Activated CD4-positive, alpha-beta memory T cell treated with anti-CD3 and anti-CD28 coated beads for 36 hours (primary cell): Measurements from ENCODE around the gene DLX3. TPM values are rescaled to one million over a fixed set of nuclear protein-coding genes. Genes with fewer than 3 reads are reported as not detected.

Experiments
- CTCF ChIA-PET: fragments of 350-600 bp; sonication (Branson Sonifier 250); formaldehyde crosslinking; loops from one replicate; lab custom pipeline; 2021; ENCODE audit warnings: antibody characterized with exemption, inconsistent platforms; lab: Charles Lee
- POLR2A ChIA-PET: fragments of 350-600 bp; sonication (Branson Sonifier 250); formaldehyde crosslinking; loops from one replicate; lab custom pipeline; 2021; ENCODE audit warnings: antibody characterized with exemption; lab: Charles Lee
- DNase-seq: peaks from one replicate; pipeline ENCODE4 v3.0.0-alpha.2; 2020
- H3K27ac Mint-ChIP-seq: one replicate; pipeline ENCODE4 v1.8.0; 2021; ENCODE audit warnings: mixed read lengths
- H3K27me3 Mint-ChIP-seq: one replicate; pipeline ENCODE4 v1.8.0; 2021; ENCODE audit warnings: mixed read lengths
- H3K36me3 Mint-ChIP-seq: one replicate; pipeline ENCODE4 v1.8.0; 2021; ENCODE audit warnings: mixed read lengths
- H3K4me1 Mint-ChIP-seq: one replicate; pipeline ENCODE4 v1.8.0; 2021; ENCODE audit warnings: low read depth, mixed read lengths
- H3K4me3 Mint-ChIP-seq: one replicate; pipeline ENCODE4 v1.8.0; 2021; ENCODE audit warnings: mild to moderate bottlenecking, mixed read lengths
- H3K9me3 Mint-ChIP-seq: one replicate; pipeline ENCODE4 v1.8.0; 2021; ENCODE audit warnings: mixed read lengths
- intact Hi-C: fragments of 100-400 bp; cut with micrococcal nuclease; formaldehyde crosslinking; loops from one replicate; pipeline ENCODE4 v1.15.1; 2023
- total RNA-seq, 2 experiments: library from RNA; stranded (reverse); gene quantifications; one replicate each; pipeline ENCODE4 v1.2.3, GENCODE V29; 2021

Gene DLX3
- total RNA-seq, 2 experiments from 2014 or later, result not detected

DNA sequence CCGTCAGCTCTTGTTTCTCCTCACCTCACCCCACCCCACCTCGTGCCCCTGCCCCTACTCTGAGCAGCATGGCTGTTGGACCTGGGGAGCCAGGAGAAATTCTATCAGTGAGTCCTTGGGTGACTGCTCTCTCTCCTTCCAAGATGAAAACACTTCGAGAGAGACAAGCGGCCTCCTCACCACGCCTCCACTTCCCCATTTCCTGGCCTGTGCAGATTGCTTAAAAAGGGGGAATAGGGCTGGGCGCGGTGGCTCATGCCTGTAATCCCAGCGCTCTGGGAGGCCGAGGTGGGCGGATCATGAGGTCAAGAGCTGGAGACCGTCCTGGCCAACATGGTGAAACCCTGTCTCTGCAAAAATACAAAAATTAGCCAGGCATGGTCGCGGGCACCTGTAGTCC is 16.5 kb downstream of the DLX3 start:
- ChIA-PET CTCF (interaction anchor here (8.1 kb wide), 1 partner anchor 19 kb away, joined by 61 read pairs; no protein-coding TSS in a partner anchor), POLR2A (no interaction called here)
- H3K9me3 Mint-ChIP-seq, result no peaks in the 10 kb centered on the region
- no peak for DNase-seq
- H3K27ac Mint-ChIP-seq, result no peak overlapping the region
- no peaks in the 10 kb centered on the region for H3K4me1 Mint-ChIP-seq
- H3K4me3 Mint-ChIP-seq, result no peak overlapping the region
- intact Hi-C loops, result no loop called here
- peaks cover 41% of the 10 kb centered on the region for H3K27me3 Mint-ChIP-seq
- no peaks in the 10 kb centered on the region for H3K36me3 Mint-ChIP-seq

DNA sequence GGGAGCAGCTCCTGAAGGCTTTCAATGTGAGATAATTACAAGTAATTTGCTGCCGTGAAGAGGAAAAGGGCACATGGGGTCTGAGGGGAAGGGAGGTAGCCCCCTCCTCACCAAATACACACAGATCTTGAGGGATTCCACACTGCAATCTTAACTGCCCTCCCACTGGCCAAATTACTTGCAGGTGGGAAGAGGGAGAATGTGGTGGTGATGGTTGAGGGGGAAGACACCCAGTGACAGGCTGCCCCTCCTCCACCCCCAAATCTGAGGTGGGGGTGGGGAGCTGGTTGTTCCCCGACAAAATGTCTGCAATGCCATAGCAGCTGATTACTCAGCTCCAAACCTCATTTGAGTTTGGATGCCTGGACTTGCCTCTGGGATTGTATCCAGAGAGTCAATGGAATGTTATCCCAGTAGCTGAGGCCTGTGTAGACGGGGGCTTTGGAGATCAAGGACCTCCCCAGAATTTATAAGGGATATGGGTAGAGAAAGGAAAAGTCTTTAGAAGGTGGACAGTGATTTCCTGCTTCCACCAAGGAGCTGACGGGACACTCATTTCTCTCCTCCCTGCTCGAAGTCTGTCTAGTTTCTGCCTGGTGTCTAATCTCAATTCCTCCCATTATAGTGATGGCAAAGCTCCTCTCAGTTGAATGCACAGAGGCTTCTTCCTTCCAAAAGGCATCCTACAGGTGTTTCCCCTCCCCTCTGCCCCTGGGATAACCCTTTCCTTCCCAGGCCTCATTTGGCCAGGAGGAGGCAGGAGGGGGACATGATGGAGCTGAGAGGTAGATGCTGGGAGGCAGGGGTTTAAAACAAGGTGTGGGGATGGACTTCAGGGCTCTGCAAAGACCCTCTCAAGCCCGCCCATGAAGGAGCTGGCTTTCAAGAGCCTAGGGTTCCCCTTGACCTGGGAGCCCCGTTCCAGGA is 17.3 kb downstream of the DLX3 start:
- H3K27me3 Mint-ChIP-seq, result peaks cover 49% of the 10 kb centered on the region
- intact Hi-C loops, result no loop called here
- no peak overlapping the region for H3K4me3 Mint-ChIP-seq

DNA sequence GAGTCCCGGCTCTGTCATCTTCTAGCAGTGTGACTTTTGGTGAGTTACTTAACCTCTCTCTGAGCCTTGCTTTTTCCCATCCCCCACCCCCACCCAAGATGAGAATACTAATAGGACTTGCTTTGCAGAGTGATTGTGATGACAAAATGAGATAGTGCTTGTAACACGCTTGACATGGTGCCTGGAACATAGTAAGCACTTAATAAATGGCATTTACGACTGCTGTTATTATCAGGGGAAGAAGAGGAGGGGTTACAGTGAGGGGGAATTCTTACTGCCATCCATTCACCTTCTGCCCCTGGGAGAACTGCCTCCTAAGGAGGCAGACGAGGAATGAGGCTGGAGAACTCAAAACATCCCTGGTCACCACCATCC is 18.2 kb downstream of the DLX3 start:
- DNase-seq, result no peak
- peaks cover 56% of the 10 kb centered on the region for H3K27me3 Mint-ChIP-seq
- no peak overlapping the region for H3K27ac Mint-ChIP-seq
- POLR2A ChIA-PET, result no interaction called here
- no peaks in the 10 kb centered on the region for H3K36me3 Mint-ChIP-seq
- H3K9me3 Mint-ChIP-seq, result no peaks in the 10 kb centered on the region
- CTCF ChIA-PET, result interaction anchor here (1.1 to 8.1 kb wide), 3 partner anchors 21 to 420 kb away, joined by 3 to 61 read pairs (median 5); no protein-coding TSS in a partner anchor
- H3K4me3 Mint-ChIP-seq, result no peak overlapping the region
- H3K4me1 Mint-ChIP-seq, result peaks cover 2% of the 10 kb centered on the region
- intact Hi-C loops, result no loop called here

More for the DNA sequence above, 17.3 kb downstream of the DLX3 start:
- no peak for DNase-seq
- CTCF ChIA-PET, result interaction anchor here (1.1 to 8.1 kb wide), 3 partner anchors 20 to 421 kb away, joined by 3 to 61 read pairs (median 5); no protein-coding TSS in a partner anchor
- H3K4me1 Mint-ChIP-seq, result no peaks in the 10 kb centered on the region
- no peak overlapping the region for H3K27ac Mint-ChIP-seq
- POLR2A ChIA-PET, result no interaction called here
- H3K36me3 Mint-ChIP-seq, result no peaks in the 10 kb centered on the region
- no peaks in the 10 kb centered on the region for H3K9me3 Mint-ChIP-seq

GRCh38 chr17:49976163-49976827 is 18.7 kb downstream of the DLX3 start:
- H3K9me3 Mint-ChIP-seq, result no peaks in the 10 kb centered on the region
- no peak for DNase-seq
- no peaks in the 10 kb centered on the region for H3K36me3 Mint-ChIP-seq
- H3K27ac Mint-ChIP-seq, result no peak overlapping the region
- POLR2A ChIA-PET, result no interaction called here
- H3K27me3 Mint-ChIP-seq, result peaks cover 61% of the 10 kb centered on the region
- no peak overlapping the region for H3K4me3 Mint-ChIP-seq
- H3K4me1 Mint-ChIP-seq, result peaks cover 8% of the 10 kb centered on the region
- CTCF ChIA-PET, result interaction anchor here (1.1 to 8.1 kb wide), 4 partner anchors 21 to 420 kb away, joined by 3 to 61 read pairs (median 24); no protein-coding TSS in a partner anchor
- intact Hi-C loops, result no loop called here

GRCh38 chr17:49975531-49975930 is 19.5 kb downstream of the DLX3 start:
- no peak overlapping the region for H3K4me3 Mint-ChIP-seq
- no peak for DNase-seq
- peaks cover 69% of the 10 kb centered on the region for H3K27me3 Mint-ChIP-seq
- peaks cover 9% of the 10 kb centered on the region for H3K4me1 Mint-ChIP-seq
- ChIA-PET CTCF (interaction anchor here (7.0 to 8.1 kb wide), 2 partner anchors 22 to 23 kb away, joined by 44 to 61 read pairs; no protein-coding TSS in a partner anchor), POLR2A (no interaction called here)
- no peaks in the 10 kb centered on the region for H3K9me3 Mint-ChIP-seq
- H3K27ac Mint-ChIP-seq, result no peak overlapping the region
- intact Hi-C loops, result no loop called here
- no peaks in the 10 kb centered on the region for H3K36me3 Mint-ChIP-seq

- Mint-ChIP-seq H3K4me1 (peaks cover 13% of the 10 kb centered on the region), H3K27me3 (peaks cover 68% of the 10 kb centered on the region), H3K9me3 (no peaks in the 10 kb centered on the region), H3K27ac (no peak overlapping the region), H3K4me3 (no peak overlapping the region), H3K36me3 (no peaks in the 10 kb centered on the region)
- DNase-seq, result no peak
- intact Hi-C loops, result no loop called here
- ChIA-PET CTCF (interaction anchor here (0.6 to 8.1 kb wide), 8 partner anchors 21 to 477 kb away, joined by 3 to 61 read pairs (median 3); no protein-coding TSS in a partner anchor), POLR2A (no interaction called here)
Measured at GRCh38 chr17:49973271-49973615, 21.8 kb downstream of the DLX3 start.

GRCh38 chr17:49972486-49973270 is 22.3 kb downstream of the DLX3 start:
- intact Hi-C loops, result no loop called here
- no peaks in the 10 kb centered on the region for H3K9me3 Mint-ChIP-seq
- POLR2A ChIA-PET, result no interaction called here
- H3K4me1 Mint-ChIP-seq, result peaks cover 15% of the 10 kb centered on the region
- no peak for DNase-seq
- H3K27ac Mint-ChIP-seq, result no peak overlapping the region
- peaks cover 69% of the 10 kb centered on the region for H3K27me3 Mint-ChIP-seq
- no peak overlapping the region for H3K4me3 Mint-ChIP-seq
- CTCF ChIA-PET, result interaction anchor here (0.6 to 8.1 kb wide), 8 partner anchors 20 to 415 kb away, joined by 3 to 61 read pairs (median 3); no protein-coding TSS in a partner anchor
- H3K36me3 Mint-ChIP-seq, result no peaks in the 10 kb centered on the region

DNA sequence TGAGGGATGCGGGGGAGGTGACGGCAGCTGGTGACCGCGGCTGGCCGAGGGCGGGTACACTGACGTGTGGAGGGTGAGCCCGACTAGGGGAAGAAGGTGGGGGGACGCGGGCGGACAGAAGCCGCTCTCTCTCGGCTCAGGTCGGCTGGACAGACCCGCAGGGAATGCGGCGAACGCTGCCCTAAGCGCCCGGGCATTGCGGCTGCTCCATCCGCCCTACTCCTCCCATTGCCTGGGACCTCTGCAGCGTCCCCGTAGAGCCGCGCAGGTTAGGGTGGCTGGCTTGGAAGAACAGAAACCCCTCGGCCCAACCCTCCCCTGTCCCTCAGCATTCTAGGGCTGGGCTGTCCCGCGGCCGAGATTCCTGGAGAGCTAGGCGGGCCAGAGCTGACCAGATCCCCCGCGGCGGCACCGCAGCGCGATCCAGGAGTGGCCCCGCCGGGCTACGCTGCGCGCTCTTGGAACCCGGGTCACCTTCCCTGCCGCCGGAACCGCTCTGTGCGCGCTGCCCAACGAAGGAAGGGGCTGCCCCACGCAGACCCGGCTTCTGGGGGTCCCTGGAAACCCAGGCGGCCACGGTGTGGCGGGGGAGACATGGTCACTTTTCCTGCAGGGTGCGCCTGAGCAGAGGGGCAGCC is 23.1 kb downstream of the DLX3 start:
- peaks cover 72% of the 10 kb centered on the region for H3K27me3 Mint-ChIP-seq
- no peaks in the 10 kb centered on the region for H3K9me3 Mint-ChIP-seq
- ChIA-PET POLR2A (no interaction called here), CTCF (interaction anchor here (0.9 to 8.1 kb wide), 4 partner anchors 20 to 105 kb away, joined by 3 to 61 read pairs (median 47); no protein-coding TSS in a partner anchor)
- H3K4me1 Mint-ChIP-seq, result peaks cover 15% of the 10 kb centered on the region
- intact Hi-C loops, result no loop called here
- DNase-seq, result peak; percentile 31
- H3K36me3 Mint-ChIP-seq, result no peaks in the 10 kb centered on the region
- H3K4me3 Mint-ChIP-seq, result no peak overlapping the region
- no peak overlapping the region for H3K27ac Mint-ChIP-seq

- Mint-ChIP-seq H3K4me1 (peaks cover 15% of the 10 kb centered on the region), H3K9me3 (no peaks in the 10 kb centered on the region), H3K27me3 (peaks cover 74% of the 10 kb centered on the region), H3K4me3 (no peak overlapping the region), H3K36me3 (no peaks in the 10 kb centered on the region), H3K27ac (no peak overlapping the region)
- no peak for DNase-seq
- intact Hi-C loops, result no loop called here
- ChIA-PET POLR2A (no interaction called here), CTCF (interaction anchor here (6.5 to 7.0 kb wide), 2 partner anchors 19 to 26 kb away, joined by 44 to 50 read pairs; no protein-coding TSS in a partner anchor)
Measured at GRCh38 chr17:49971199-49971847, 23.7 kb downstream of the DLX3 start.

- H3K4me1 Mint-ChIP-seq, result peaks cover 18% of the 10 kb centered on the region
- CTCF ChIA-PET, result interaction anchor here (6.5 to 7.0 kb wide), 2 partner anchors 18 to 27 kb away, joined by 44 to 50 read pairs; no protein-coding TSS in a partner anchor
- intact Hi-C loops, result no loop called here
- H3K36me3 Mint-ChIP-seq, result no peaks in the 10 kb centered on the region
- H3K4me3 Mint-ChIP-seq, result no peak overlapping the region
- no peak for DNase-seq
- H3K27ac Mint-ChIP-seq, result no peak overlapping the region
- H3K27me3 Mint-ChIP-seq, result peaks cover 78% of the 10 kb centered on the region
- POLR2A ChIA-PET, result no interaction called here
- no peaks in the 10 kb centered on the region for H3K9me3 Mint-ChIP-seq
Measured at GRCh38 chr17:49970498-49970897, 24.5 kb downstream of the DLX3 start.
